Activated naive CD4-positive, alpha-beta T cell treated with anti-CD3 and anti-CD28 coated beads, Interleukin-2, amount 10 ng/mL, durations not matched to agents 7 days and 5 days (primary cell): ENCODE measurements around the gene PRM3.

Source experiments
- CTCF ChIA-PET: fragments of 350-600 bp; sonication (Branson Sonifier 250); formaldehyde crosslinking; loops from one replicate; lab custom pipeline; 2021; ENCODE audit warnings: antibody characterized with exemption; lab: Charles Lee
- DNase-seq: peaks from one replicate; pipeline ENCODE4 v3.0.0-alpha.2; 2020
- H3K27ac Mint-ChIP-seq: one replicate; pipeline ENCODE4 v1.8.0; 2021; ENCODE audit warnings: mild to moderate bottlenecking, moderate library complexity, mixed read lengths
- H3K27me3 Mint-ChIP-seq: one replicate; pipeline ENCODE4 v1.8.0; 2021; ENCODE audit warnings: mild to moderate bottlenecking, mixed read lengths
- H3K36me3 Mint-ChIP-seq: one replicate; pipeline ENCODE4 v1.8.0; 2021; ENCODE audit warnings: mixed read lengths
- H3K4me1 Mint-ChIP-seq: one replicate; pipeline ENCODE4 v1.8.0; 2021; ENCODE audit warnings: mixed read lengths
- H3K4me3 Mint-ChIP-seq: one replicate; pipeline ENCODE4 v1.8.0; 2021; ENCODE audit warnings: mild to moderate bottlenecking, moderate library complexity, mixed read lengths
- H3K9me3 Mint-ChIP-seq: one replicate; pipeline ENCODE4 v1.8.0; 2021; ENCODE audit warnings: mixed read lengths

PRM3 gene

GRCh38 chr16:11272921-11273720 is at the start of gene PRM3:
TSS of gene PRM3 (minus strand) at chr16:11273629. CDS start at chr16:11273595, 34 bp downstream.
- CTCF ChIA-PET = no interaction called here
- no peak for DNase-seq
- Mint-ChIP-seq H3K9me3 (no peaks in the 10 kb centered on the region), H3K36me3 (no peaks in the 10 kb centered on the region), H3K27ac (no peak within 1 kb of the TSS), H3K4me3 (no peak within 1 kb of the TSS), H3K27me3 (peaks cover 78% of the 10 kb centered on the region), H3K4me1 (no peaks in the 10 kb centered on the region)

- H3K4me3 Mint-ChIP-seq = no peak overlapping the region
- no peak for DNase-seq
- H3K27ac Mint-ChIP-seq = peak overlapping the region; percentile 31
- H3K9me3 Mint-ChIP-seq = peaks cover 8% of the 10 kb centered on the region
- peaks cover 59% of the 10 kb centered on the region for H3K4me1 Mint-ChIP-seq
- CTCF ChIA-PET = no interaction called here
- H3K36me3 Mint-ChIP-seq = peaks cover 11% of the 10 kb centered on the region
- H3K27me3 Mint-ChIP-seq = no peaks in the 10 kb centered on the region
Measured at GRCh38 chr16:11322823-11323222, 49.4 kb upstream of the PRM3 start.

GRCh38 chr16:11321662-11322061 is 48.2 kb upstream of the PRM3 start:
- Mint-ChIP-seq H3K27ac (no peak overlapping the region), H3K36me3 (peaks cover under 1% of the 10 kb centered on the region), H3K27me3 (no peaks in the 10 kb centered on the region), H3K4me1 (peaks cover 53% of the 10 kb centered on the region), H3K9me3 (peaks cover under 1% of the 10 kb centered on the region), H3K4me3 (no peak overlapping the region)
- CTCF ChIA-PET = no interaction called here
- DNase-seq = no peak

- no peak overlapping the region for H3K27ac Mint-ChIP-seq
- DNase-seq = no peak
- no peaks in the 10 kb centered on the region for H3K9me3 Mint-ChIP-seq
- H3K4me3 Mint-ChIP-seq = no peak overlapping the region
- CTCF ChIA-PET = interaction anchor here (1.4 kb wide), 1 partner anchor 63 kb away, joined by 4 read pairs; no protein-coding TSS in a partner anchor
- peaks cover 49% of the 10 kb centered on the region for H3K4me1 Mint-ChIP-seq
- H3K27me3 Mint-ChIP-seq = no peaks in the 10 kb centered on the region
- peaks cover 2% of the 10 kb centered on the region for H3K36me3 Mint-ChIP-seq
Measured at GRCh38 chr16:11320170-11320569, 46.7 kb upstream of the PRM3 start.

- Mint-ChIP-seq H3K4me3 (no peak overlapping the region), H3K4me1 (peaks cover 48% of the 10 kb centered on the region), H3K36me3 (peaks cover 2% of the 10 kb centered on the region), H3K9me3 (no peaks in the 10 kb centered on the region), H3K27ac (no peak overlapping the region), H3K27me3 (no peaks in the 10 kb centered on the region)
- CTCF ChIA-PET = interaction anchor here (0.7 to 1.4 kb wide), 2 partner anchors 31 to 62 kb away, joined by 3 to 4 read pairs; no protein-coding TSS in a partner anchor
- DNase-seq = no peak
Measured at GRCh38 chr16:11319529-11320146, 46.2 kb upstream of the PRM3 start.

- Mint-ChIP-seq H3K27me3 (no peaks in the 10 kb centered on the region), H3K36me3 (peaks cover 2% of the 10 kb centered on the region), H3K4me3 (no peak overlapping the region), H3K4me1 (peaks cover 53% of the 10 kb centered on the region), H3K9me3 (no peaks in the 10 kb centered on the region), H3K27ac (peak overlapping the region; percentile 54)
- DNase-seq = no peak
- CTCF ChIA-PET = interaction anchor here (0.5 to 1.4 kb wide), 4 partner anchors 32 to 225 kb away, joined by 3 to 4 read pairs (median 4); no protein-coding TSS in a partner anchor
Measured at GRCh38 chr16:11318817-11319216, 45.4 kb upstream of the PRM3 start.

- H3K36me3 Mint-ChIP-seq = peaks cover 6% of the 10 kb centered on the region
- no peaks in the 10 kb centered on the region for H3K9me3 Mint-ChIP-seq
- CTCF ChIA-PET = no interaction called here
- peaks cover 59% of the 10 kb centered on the region for H3K4me1 Mint-ChIP-seq
- H3K27ac Mint-ChIP-seq = no peak overlapping the region
- no peak overlapping the region for H3K4me3 Mint-ChIP-seq
- no peaks in the 10 kb centered on the region for H3K27me3 Mint-ChIP-seq
- no peak for DNase-seq
Measured at GRCh38 chr16:11316331-11317015, 43.0 kb upstream of the PRM3 start.

- peaks cover 67% of the 10 kb centered on the region for H3K4me1 Mint-ChIP-seq
- H3K27ac Mint-ChIP-seq = no peak overlapping the region
- no peak for DNase-seq
- no peaks in the 10 kb centered on the region for H3K27me3 Mint-ChIP-seq
- CTCF ChIA-PET = no interaction called here
- H3K4me3 Mint-ChIP-seq = no peak overlapping the region
- H3K9me3 Mint-ChIP-seq = no peaks in the 10 kb centered on the region
- peaks cover 6% of the 10 kb centered on the region for H3K36me3 Mint-ChIP-seq
Measured at GRCh38 chr16:11315510-11315909, 42.1 kb upstream of the PRM3 start.

GRCh38 chr16:11314309-11314894 is 41.0 kb upstream of the PRM3 start:
- Mint-ChIP-seq H3K4me1 (peaks cover 77% of the 10 kb centered on the region), H3K9me3 (no peaks in the 10 kb centered on the region), H3K36me3 (peaks cover 7% of the 10 kb centered on the region), H3K4me3 (no peak overlapping the region), H3K27me3 (no peaks in the 10 kb centered on the region), H3K27ac (no peak overlapping the region)
- no peak for DNase-seq
- CTCF ChIA-PET = no interaction called here

- no peak for DNase-seq
- no peaks in the 10 kb centered on the region for H3K9me3 Mint-ChIP-seq
- H3K36me3 Mint-ChIP-seq = peaks cover 7% of the 10 kb centered on the region
- peak overlapping the region; percentile 20 for H3K27ac Mint-ChIP-seq
- peaks cover 79% of the 10 kb centered on the region for H3K4me1 Mint-ChIP-seq
- CTCF ChIA-PET = no interaction called here
- no peak overlapping the region for H3K4me3 Mint-ChIP-seq
- no peaks in the 10 kb centered on the region for H3K27me3 Mint-ChIP-seq
Measured at GRCh38 chr16:11313493-11314308, 40.3 kb upstream of the PRM3 start.

- peaks cover 7% of the 10 kb centered on the region for H3K36me3 Mint-ChIP-seq
- DNase-seq = peak; percentile 73
- no peaks in the 10 kb centered on the region for H3K9me3 Mint-ChIP-seq
- H3K27ac Mint-ChIP-seq = peak overlapping the region; percentile 92
- H3K4me1 Mint-ChIP-seq = peaks cover 83% of the 10 kb centered on the region
- CTCF ChIA-PET = interaction anchor here (1.1 to 1.7 kb wide), 4 partner anchors 14 to 58 kb away, joined by 3 to 4 read pairs (median 4); no protein-coding TSS in a partner anchor
- no peaks in the 10 kb centered on the region for H3K27me3 Mint-ChIP-seq
- peak overlapping the region; percentile 9 for H3K4me3 Mint-ChIP-seq
Measured at GRCh38 chr16:11312718-11313492, 39.5 kb upstream of the PRM3 start.

GRCh38 chr16:11310997-11311561 is 37.6 kb upstream of the PRM3 start:
- H3K27ac Mint-ChIP-seq = peak overlapping the region; percentile 93
- H3K9me3 Mint-ChIP-seq = no peaks in the 10 kb centered on the region
- DNase-seq = peak; percentile 82
- H3K4me1 Mint-ChIP-seq = peaks cover 84% of the 10 kb centered on the region
- H3K36me3 Mint-ChIP-seq = peaks cover 6% of the 10 kb centered on the region
- H3K4me3 Mint-ChIP-seq = peak overlapping the region; percentile 2
- no peaks in the 10 kb centered on the region for H3K27me3 Mint-ChIP-seq
- CTCF ChIA-PET = interaction anchor here (0.6 to 3.1 kb wide), 5 partner anchors 14 to 348 kb away, joined by 3 to 20 read pairs (median 4); no protein-coding TSS in a partner anchor
